Effector CD8-positive, alpha-beta T cell (primary cell): ENCODE data around the gene DDR2.

ENCODE experiments used
- DNase-seq: peaks from one replicate; lab custom pipeline; 2025; lab: John Stamatoyannopoulos, UW

Gene DDR2

DNA sequence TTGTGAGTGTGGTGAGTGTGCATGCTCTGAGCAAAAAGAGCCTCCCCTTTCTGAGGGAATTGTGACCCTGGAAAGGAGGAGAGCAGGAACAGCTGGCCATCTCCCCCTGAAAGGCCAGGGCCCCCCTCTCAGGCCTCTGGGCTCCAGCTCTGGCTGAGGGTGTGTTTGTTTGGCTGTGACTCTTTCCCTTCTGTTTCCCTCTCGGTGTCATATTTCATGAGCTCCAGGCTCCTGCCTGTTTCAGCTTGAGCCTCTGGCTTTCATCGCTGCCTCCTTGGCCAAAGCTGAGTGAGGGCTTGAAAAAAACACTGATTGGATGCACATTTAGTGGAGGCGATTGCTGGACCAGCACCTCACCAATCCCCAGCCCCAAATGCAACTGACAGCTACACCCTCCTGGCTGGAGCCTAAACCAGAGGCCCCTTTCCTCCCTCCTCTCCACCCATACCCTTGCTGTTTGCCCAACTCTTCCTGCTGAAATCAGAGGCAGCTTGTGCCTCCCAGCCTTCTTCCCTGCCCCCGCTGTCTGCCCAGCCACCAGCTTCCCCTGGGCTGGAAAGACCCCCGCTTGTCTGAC is 64.1 kb downstream of the DDR2 start:
- DNase-seq: no peak

DNA sequence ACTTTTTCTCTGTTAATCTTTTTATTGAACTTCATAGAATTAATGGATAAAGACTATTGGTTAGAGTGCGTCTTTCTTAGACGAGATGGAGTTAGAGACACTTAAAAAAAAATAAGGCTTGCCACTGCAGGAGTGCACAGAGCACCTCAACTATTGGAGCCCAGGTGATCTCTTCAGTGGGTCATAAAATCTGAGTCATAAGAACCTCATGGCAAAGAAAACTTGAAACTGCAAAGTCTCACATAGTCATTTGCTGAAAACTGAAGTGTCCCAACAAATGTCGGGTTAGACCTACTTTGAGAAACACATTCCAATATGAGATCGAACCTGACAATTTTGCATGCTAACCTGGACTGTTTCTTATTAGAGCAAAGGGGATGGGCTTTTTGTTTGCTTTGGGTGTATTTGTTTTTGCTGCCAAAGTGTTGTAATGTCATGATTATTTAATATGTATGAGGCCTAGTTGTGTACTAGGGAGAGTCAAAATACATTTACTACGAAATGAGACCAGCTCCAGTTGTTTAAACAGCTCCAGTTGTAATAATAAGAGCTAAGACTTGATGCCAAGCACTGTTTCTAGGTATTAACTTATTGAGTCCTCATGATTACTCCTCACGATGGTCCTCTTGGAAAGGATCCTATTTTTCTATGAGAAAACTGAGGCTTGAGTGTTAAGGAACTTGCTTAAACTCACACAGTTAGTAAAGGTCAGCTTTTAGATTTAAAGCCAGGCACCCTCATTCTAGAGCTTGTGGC is 65.1 kb downstream of the DDR2 start:
- no peak for DNase-seq

DNA sequence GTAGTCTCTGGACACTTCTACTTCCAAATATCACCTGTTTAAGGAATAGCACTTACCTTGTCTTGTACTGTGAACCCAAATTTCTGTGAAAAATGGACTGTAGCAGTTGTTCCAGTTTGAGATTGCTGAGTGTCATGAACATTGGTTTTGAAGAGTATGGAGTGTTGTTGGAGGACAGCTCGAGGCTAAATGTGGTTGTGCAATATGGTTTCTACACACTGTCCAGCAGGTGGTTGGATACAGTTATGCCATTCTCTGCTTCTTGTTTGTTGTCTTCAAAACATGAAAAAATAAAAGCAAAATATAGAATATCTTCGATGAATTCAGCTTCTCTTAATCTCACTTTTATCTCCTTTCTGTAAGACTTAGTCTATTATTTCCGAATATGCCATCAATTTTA is 67.1 kb downstream of the DDR2 start:
- DNase-seq: no peak

DNA sequence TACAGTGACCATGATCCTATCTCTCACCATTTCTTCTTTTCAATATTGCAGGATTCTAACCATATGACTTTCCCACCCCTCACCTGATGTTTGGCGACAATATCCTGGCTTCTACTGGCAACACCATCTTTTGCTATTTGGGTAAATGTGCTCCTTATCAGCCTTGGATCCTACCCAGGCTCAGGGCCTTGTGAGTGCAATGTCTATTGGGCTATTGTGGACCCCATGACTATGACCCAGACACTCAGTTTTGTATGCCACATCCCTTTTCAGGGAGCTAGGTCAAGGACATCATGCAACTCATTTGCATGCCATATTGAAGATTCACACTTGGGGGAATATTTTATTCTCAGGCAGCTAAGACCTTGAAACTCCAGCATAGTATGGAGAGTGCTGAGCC is 67.9 kb downstream of the DDR2 start:
- DNase-seq: no peak

DNA sequence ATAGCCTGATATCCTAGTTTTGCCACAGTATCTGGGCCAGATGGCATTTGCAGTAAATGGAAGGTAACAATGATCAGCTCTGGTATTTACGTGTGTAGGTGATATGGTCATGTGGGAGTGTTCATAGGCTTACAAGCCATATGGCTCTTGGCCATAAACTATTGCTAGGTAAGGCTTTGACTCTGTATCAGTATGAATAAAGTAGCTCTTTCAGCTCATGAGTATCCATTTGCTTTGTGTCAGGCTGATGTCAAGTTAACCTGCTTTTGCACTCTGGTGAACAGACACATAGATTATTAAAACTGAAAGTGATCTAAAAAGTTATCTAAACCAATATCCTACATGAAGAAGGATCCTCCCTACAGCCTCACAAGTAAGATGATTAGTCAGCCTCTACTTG is 69.0 kb downstream of the DDR2 start:
- DNase-seq: no peak

DNA sequence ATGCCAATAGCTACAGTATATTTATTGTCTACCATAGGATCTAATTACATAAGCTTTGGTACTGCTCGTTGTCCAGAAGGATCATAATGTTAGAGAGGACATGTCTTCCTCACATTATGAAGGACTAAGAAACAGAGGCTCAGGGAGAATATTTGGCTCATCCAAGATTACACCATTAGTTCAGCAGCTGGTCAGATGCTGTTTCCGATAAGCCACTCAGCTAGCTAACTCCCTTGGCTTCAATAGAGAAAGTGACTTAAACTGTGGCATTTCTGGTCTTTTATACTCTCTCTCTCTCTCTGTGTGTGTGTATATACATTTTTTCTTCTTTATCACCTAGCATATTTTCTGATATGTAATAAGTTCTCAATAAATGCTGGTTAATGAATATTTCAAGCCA is 70.4 kb downstream of the DDR2 start:
- DNase-seq: no peak

DNA sequence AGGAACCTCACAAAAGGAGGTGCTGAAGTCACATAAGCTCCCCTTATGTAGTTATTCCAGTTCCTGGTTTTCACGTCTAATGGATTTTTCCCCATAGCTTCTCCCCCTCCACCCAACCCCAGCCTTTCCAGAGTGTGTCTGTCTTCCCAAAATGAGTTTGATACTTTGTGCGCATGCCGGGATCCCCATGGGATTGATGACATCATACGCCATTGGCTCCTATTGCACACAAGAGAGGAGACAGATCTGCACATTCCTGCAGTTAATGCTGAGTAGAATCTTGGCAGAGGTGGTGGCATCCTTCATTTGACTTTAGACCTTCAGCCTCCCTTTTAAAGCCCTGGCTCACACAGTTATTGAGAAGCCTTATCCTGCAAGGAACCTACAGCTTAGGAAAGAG is 71.4 kb downstream of the DDR2 start:
- no peak for DNase-seq

DNA sequence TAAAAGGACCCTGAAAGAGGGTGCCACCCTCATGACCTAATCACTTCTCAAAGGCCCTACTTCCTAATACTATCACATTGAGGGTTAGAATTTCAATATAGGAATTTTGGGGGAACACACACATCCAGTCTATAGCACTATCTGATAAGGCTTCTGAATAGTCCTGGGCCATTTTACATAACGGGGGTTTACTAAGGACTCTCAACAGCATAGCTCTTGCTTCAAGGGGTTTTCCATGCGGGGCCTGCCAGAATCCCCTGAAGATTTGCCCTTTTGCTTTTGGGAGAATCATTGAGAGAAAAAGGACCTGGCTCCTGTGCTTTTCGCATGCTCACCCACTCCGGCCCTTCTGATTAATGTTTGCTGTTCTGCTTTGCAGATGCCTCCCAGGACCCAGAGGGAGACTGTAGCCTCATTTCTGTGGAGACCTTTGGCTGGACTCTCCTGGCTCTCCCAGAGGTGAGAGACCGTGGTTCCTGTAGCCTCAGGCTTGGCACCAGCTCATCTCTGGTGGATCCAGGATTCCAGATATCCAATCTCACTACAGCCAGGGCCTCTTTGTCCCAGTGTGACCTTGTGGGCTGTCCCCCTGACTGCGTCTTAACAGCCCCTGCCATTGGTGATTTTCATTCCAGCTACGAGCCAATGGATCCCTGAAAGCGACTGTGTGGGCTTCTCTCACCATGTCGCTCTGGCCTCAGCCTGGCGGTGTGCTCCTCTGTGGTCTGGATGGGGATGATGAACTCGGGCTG is 72.6 kb downstream of the DDR2 start:
- no peak for DNase-seq

DNA sequence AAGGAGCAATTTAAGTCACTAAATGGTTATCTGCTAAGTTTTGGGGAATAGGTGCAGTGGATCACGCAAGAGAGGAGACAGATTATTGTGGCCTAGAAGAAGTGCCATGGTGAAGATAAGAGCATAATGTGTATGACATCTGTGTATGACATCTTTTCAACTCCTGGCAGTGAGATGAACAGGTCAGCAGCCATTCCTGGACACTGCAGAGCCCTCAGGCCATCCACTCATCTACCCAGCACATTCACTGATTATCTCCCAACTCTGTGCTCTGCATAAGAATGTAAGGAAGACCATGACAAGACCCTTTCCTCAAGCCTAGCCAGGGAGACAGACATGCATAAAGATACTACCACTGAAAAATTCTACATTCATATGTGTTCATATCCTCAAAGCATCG is 73.7 kb downstream of the DDR2 start:
- DNase-seq: no peak

DNA sequence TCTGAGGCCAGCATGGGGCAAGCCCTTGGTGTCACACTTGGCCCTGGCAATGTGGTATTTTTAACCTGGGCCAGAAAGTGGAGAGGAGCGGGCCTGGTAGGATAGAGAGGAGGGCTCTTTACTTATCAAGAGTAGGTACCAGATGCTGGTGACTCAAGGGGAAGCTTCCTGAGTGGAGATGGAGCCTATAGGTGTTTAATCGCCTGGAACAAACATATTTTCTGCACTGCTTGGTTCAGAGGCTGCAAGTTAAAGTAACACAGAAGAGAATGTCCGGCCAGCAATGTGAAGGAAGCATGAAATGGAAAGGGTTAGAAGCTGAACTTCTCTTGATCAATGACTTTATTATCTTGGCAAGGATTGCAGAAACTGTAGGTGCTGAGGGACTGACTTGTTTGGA is 74.3 kb downstream of the DDR2 start:
- no peak for DNase-seq

DNA sequence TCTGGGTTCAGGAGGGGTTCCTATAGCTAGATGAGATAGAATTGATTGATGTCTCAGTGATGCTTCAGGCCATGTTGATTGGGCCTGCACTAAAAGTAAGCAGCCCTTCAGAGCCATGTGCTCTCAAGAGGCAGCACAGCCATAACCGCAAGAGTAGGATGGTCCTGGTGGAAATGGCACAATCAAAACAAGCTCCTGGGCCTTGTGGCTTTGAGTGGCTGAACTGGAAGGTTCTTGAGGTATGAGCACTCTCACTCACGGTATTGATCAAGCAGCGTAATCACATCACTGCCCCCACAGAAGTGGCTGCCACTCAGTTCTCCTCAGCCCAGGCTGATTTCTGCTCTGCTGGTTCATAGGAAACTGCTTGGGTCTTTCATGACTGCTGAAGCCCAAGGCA is 76.0 kb downstream of the DDR2 start:
- no peak for DNase-seq

DNA sequence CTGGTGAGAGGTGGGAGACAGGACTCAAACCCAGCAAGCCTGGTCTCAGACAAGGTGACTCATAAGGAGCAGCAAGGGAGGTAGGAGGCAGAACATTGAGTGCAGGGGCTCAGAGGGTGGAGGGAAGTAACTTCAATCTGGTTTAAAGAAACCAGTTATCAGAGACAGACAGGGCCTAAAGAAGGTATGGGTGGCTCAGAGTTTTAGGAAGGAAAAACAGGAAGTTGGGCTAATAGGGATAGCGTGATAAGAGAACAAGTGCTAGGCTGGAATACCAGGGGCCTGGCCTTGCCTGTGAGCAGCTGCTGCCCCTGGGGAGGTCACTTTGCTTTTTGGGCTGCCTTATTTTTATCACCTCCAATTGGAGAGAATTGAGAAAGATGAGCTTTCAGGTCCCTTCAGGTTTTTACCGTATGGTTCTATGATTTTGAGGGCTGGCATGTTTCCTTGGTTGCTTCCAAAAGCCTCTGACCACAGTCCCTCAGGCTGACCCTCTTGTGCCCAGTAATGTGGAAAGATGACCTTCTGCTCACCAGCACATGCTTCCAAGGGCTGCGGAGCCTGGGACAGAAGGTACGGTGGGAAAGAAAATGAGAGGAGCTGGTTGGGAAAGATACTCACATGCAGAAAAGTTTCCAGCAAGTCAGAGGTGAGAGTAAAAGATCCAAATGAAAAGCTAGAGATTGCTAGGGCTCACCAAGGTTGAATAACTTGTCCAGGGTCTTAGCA is 77.0 kb downstream of the DDR2 start:
- DNase-seq: no peak

DNA sequence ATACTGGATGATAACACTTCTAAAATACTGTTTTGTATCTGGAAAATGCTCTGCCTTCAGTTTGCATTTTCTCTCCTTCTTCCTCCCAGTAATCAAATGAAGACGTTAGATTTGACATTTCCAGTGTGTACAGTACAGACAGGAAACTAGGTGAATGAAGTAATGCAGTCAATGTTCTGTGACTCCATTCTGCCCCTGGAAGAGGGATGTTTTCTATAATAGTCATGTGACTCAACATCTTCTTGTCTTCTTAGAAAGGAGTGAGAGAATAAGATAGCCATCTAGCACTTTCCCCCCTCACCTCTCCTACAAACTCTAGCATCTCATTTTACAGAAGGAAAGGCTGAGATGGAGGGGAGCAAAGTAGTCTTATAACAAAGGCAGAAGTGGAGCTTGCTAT is 77.6 kb downstream of the DDR2 start:
- no peak for DNase-seq

DNA sequence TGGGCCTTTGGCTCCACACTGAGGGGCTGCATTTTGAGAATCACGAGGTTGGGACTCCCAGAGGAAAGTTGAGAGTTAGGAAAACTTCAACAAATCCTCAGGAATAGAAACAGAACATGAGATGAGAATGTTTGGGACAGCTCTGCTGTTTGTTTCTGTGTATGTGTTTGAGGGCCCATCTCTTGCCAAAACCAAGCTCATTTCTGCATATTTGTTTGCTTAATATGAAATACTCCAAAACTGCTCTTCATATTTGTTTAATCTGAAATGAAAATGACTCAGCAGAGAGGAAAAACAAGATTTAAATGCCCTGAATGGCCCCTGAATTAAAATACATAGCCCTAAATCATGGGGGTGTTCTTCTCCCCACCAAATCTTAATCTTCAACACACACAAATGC is 78.1 kb downstream of the DDR2 start:
- no peak for DNase-seq

DNA sequence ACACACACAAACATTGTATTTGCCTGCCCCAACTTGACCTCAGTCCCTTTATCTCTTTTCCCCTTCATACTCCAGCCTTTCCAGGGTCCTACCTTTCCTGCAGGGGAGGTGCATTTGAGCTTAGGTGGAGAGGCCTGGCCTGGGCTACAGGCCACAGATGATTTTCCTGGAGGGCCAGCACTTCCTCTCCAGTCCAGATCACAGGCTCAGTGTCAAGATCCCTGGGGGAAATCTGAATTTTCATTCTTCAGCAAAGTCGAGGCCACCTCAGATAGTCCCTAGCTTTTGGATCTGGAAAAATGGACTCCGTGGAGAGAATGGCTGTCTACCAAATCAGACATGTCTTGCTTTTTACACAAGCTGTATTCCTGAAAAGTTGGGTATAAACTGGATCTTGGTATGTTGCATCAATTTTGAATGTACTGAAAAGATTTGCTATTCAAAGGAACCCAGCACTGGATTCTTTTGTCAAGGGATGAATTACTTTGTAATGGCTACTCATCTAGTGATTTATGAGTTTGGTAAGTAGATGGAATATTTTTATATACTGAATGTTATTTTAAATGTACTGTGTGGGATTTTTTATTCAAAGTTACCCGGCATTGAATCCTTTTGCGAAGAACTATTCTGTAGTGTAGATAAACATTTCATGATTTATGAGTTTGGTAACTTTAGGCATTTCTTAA is 78.7 kb downstream of the DDR2 start:
- DNase-seq: no peak

DNA sequence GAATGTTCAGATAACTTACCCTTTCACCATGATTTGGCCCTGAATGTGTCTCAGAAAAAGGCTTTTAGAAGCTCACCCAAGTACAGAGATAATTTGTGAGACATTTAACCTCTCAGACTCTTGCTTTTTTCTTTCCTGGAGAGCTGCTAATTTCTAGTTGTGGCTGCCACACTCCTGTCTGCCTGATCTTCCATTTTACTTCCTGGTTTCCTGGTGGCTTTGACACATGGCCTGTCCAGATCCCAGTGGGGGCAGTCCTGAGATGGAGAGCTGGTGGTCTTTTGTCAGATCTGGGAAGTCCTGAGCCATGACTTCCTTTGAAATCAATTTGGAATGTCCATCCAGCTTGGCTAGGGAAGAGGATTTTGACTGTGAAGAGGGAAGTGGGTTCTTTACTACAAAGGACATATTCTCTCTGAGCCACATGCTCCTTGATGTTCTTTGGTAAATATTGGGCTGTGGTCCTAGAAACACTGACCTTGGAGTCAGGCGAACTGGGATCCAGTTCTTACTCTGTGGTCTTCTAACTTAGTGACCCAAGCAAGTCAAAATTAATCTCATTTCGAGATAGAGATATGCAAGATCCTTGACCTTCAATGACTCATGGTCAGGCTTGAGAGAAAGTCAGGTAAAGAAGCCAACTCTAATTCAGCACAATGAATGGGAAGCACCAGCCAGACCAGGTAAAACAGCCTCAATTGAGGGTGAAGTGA is 80.2 kb downstream of the DDR2 start:
- no peak for DNase-seq

DNA sequence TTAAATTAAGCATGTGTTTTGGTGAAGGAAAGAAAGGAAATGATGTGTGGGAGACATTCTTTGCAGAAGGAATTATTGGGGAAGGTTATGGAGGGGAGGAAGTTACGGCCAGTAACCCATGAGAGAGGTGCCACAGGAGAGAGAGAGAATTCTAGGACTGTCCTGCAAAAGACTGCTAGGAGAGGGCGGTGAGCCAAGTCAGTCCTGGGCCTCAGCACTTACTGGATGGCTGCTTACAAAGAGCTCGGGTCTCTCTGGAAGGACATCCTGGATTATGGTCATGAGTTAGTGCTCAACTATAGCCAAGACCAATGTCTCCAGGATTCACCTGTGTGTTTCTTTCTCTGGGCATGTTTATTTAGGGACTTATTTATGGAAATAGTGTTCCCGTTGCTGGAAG is 83.9 kb downstream of the DDR2 start:
- DNase-seq: no peak

DNA sequence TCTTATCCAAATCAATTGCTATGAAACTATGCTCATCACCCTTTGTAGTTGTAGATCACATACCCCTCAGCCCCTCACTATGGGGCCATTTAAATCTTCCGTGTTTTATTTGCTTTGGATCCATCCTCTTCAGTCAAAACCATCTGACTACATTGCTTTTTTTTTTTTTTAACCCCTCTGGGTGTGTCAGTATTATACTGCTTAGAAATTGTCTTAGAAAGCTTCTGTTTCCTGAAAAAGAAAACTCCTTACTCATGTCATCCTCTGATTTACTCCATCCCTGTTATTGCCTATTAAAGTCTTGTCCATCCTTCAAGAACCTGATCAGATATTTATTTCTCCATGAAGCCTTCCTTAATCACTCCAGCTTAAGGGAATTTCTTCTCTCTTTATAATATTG is 84.3 kb downstream of the DDR2 start:
- no peak for DNase-seq

DNA sequence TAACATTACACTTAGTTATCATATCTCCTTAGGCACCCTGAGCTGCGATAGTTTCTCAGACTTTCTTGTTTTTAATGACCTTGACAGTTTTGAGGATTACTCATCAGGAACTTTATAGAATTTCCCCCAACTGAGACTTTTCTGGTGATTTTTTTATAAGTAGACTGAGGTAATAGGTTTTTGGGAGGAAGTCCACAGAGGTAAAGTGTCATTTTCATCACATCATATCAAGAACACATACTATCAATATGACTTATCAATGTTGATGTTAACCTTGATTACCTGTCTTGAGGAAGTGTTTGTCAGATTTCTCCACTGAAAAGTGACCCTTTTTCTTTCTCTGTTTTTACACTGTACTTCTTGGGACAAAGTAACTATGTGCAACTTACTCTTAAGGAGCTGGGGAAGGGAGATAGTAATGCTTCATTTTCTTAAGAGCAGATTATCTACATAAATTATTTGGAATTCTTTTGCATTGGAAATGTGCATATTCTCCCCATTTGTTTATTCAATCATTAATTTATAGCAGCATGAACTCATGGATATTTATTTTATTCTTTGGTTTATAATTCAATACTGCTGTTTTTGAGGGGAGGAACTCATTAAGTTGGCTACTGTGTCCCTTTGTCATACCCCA is 85.4 kb downstream of the DDR2 start:
- DNase-seq: no peak

DNA sequence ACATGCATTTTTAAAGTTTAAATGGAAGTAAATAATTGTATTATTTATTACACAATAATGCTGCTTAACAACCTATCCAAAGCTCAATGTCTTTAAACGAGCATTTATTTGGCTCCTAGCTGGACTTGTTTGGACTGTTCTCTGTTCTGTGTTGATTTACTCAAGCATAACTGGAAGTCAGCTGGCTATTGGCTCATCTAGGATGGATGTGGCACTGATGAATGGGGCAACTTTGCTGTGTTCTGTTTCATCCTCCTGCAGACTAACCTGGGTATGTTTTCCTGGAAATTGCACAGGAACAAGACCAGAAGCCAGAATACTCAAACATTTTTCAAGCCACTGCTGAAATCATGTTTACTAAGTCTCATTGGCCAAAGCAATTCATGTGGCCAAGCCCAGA is 87.4 kb downstream of the DDR2 start:
- no peak for DNase-seq

DNA sequence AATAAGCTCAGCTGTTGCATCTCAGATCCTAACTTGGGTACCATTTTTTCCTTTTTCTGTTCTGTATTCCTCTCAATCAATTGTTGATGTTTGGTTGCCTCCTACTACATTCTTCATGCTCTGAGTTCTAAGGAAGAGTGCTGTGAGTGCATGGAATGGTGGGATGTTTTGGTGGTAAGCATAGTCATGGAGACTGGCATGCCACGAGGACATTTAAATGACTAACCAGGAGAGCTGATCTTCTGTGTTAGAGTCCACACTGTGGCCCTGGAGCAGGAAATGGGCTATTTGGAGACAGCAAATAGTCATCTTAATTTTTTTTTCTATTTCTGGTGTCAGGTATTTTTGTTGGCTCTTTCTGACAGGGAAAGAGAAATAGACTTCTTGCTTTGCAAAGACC is 88.7 kb downstream of the DDR2 start:
- DNase-seq: no peak
